GM23248 (cell line): ENCODE measurements around the gene PCNA. TPM values are rescaled to one million over a fixed set of nuclear protein-coding genes. Genes with fewer than 3 reads are reported as not detected.
"Not testable (repeated sequence)": the region's sequence is repeated elsewhere in the genome, so short reads cannot be mapped to it uniquely, and the experiment has no call there.

Experiments
- DNase-seq: peaks from one replicate; pipeline ENCODE4 v3.0.0-alpha.2; 2015
- H2AFZ ChIP-seq: fragments of 200-600 bp; sonication (generic); 2 replicates; pipeline ENCODE4 v1.6.1; 2016; ENCODE audit warnings: antibody characterized with exemption
- H3F3A ChIP-seq: fragments of 200-600 bp; sonication (generic); 2 replicates; pipeline ENCODE4 v1.6.1; 2016; ENCODE audit warnings: mild to moderate bottlenecking, antibody characterized with exemption, mixed run types; ENCODE audit not compliant: insufficient read depth
- H3K27ac ChIP-seq: fragments of 200-600 bp; sonication (generic); 2 replicates; pipeline ENCODE4 v1.5.1; 2016; ENCODE audit warnings: mild to moderate bottlenecking
- H3K27me3 ChIP-seq: fragments of 200-600 bp; sonication (generic); replicated peaks from 2 replicates; pipeline ENCODE4 v1.6.1; 2016; ENCODE audit warnings: mild to moderate bottlenecking; ENCODE audit not compliant: insufficient read depth
- H3K36me3 ChIP-seq: fragments of 200-600 bp; sonication (generic); 2 replicates; pipeline ENCODE4 v1.6.1; 2016; ENCODE audit warnings: low read depth, mild to moderate bottlenecking
- H3K4me1 ChIP-seq: fragments of 200-600 bp; sonication (generic); 2 replicates; pipeline ENCODE4 v1.6.1; 2016; ENCODE audit warnings: mild to moderate bottlenecking; ENCODE audit not compliant: insufficient read depth
- H3K4me2 ChIP-seq: fragments of 200-600 bp; sonication (generic); one replicate; pipeline ENCODE4 v1.6.1; 2016; ENCODE audit warnings: mild to moderate bottlenecking; ENCODE audit not compliant: unreplicated experiment
- H3K4me3 ChIP-seq: fragments of 200-600 bp; sonication (generic); 2 replicates; pipeline ENCODE4 v1.5.1; 2016; ENCODE audit warnings: mild to moderate bottlenecking
- H3K79me2 ChIP-seq: fragments of 200-600 bp; sonication (generic); 2 replicates; pipeline ENCODE4 v1.6.1; 2016; ENCODE audit warnings: mild to moderate bottlenecking; ENCODE audit not compliant: insufficient read depth
- H3K9ac ChIP-seq: fragments of 200-600 bp; sonication (generic); 2 replicates; pipeline ENCODE4 v1.6.1; 2016; ENCODE audit warnings: mild to moderate bottlenecking
- H3K9me2 ChIP-seq: fragments of 200-600 bp; sonication (generic); 2 replicates; pipeline ENCODE4 v1.6.1; 2016; ENCODE audit warnings: mixed run types, mild to moderate bottlenecking, moderate library complexity; ENCODE audit not compliant: insufficient read depth
- H3K9me3 ChIP-seq: fragments of 200-600 bp; sonication (generic); one replicate; pipeline ENCODE4 v1.6.1; 2017; ENCODE audit warnings: low read depth
- H4K20me1 ChIP-seq: fragments of 200-600 bp; sonication (generic); 2 replicates; pipeline ENCODE4 v1.6.0; 2016; ENCODE audit not compliant: insufficient read depth
- EZH2 ChIP-seq: fragments of 200-600 bp; sonication (generic); IDR thresholded peaks from 2 replicates; pipeline ENCODE4 v1.6.1; 2018; ENCODE audit warnings: antibody characterized with exemption, mild to moderate bottlenecking; ENCODE audit not compliant: insufficient read depth, poor library complexity, severe bottlenecking
- EZH2phosphoT487 ChIP-seq: fragments of 200-600 bp; sonication (generic); IDR thresholded peaks from 2 replicates; pipeline ENCODE4 v1.6.1; 2018; ENCODE audit warnings: antibody characterized with exemption, moderate library complexity, mild to moderate bottlenecking, low read depth; ENCODE audit not compliant: insufficient read depth
- WGBS, 2 experiments: methylation state at CpG; one replicate each; pipeline ENCODE4 v1.1.6; 2015 to 2017; ENCODE audit warnings: low lambda C conversion rate in 2 of 2, low coverage in 1 of 2; ENCODE audit errors: missing lambda C conversion rate in 2 of 2; 5-methylcytosine and 5-hydroxymethylcytosine counted together
- in situ Hi-C: fragments of 300-500 bp; cut with MboI; formaldehyde crosslinking; loops from 2 replicates; pipeline ENCODE4 v1.15.0; 2020
- polyA plus RNA-seq: library from polyadenylated mRNA; unstranded; fragments of >200 nt; fragmentation: Nextera tagmentation; extraction: Ambion mirVana; gene quantifications from 2 replicates; pipeline ENCODE4 v1.2.1, GENCODE V29; 2016
- total RNA-seq: library from RNA; depleted of rRNA; stranded (reverse); fragments of >200 nt; shearing (Covaris generic); gene quantifications from 2 replicates; pipeline ENCODE4 v1.2.3, GENCODE V29; 2014

PCNA gene
- total and polyA plus RNA-seq, 2 experiments from 2014 or later, result 84.8 to 116 TPM

DNA sequence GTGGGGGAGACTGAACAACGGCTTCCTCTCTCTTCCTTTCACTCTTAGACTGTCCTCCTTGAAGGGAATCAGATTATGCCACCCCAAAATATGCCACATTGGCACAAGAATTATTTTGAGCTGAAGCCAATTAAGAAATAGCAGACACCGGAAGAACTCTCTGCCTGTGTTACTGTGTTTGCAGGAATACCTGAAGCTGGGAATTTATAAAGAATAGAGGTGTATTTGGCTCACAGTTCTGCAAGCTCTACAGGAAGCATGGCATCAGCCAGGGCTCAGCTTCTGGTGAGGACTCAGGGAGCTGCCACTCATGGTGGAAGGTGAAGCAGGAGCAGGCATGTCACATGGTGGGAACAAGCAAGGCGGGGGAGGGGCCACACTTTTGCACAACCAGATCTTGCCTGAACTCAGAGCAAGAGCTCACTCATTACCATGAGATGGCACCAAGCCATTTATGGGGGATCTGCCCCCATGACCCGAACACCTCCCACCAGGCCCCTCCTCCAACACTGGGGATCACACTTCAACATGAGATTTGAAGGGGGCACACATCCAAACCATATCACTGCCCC is 46.0 kb downstream of the PCNA start:
- Histone ChIP-seq H3K9ac (peak overlapping the region; percentile 64), H3K79me2 (no peaks in the 10 kb centered on the region), H3K4me2 (peak overlapping the region; percentile 29), H3K36me3 (no peaks in the 10 kb centered on the region), H3K27ac (peak overlapping the region; percentile 67), H2AFZ (peak overlapping the region; percentile 61), H3F3A (0 out of 2 replicates have a peak, but pooled peaks cover under 1% of the 10 kb centered on the region), H4K20me1 (no peaks in the 10 kb centered on the region), H3K4me1 (peaks cover 12% of the 10 kb centered on the region), H3K9me2 (no peaks in the 10 kb centered on the region), H3K27me3 (no peaks in the 10 kb centered on the region), H3K9me3 (no peaks in the 10 kb centered on the region), H3K4me3 (no peak overlapping the region)
- DNase-seq, result peak; percentile 13
- 38 to 40% methylated on average over 4 of the region's 4 CpGs for WGBS, 2 experiments
- in situ Hi-C loops, result no loop called here
- TF ChIP-seq EZH2 (no peak), EZH2phosphoT487 (no peak)

DNA sequence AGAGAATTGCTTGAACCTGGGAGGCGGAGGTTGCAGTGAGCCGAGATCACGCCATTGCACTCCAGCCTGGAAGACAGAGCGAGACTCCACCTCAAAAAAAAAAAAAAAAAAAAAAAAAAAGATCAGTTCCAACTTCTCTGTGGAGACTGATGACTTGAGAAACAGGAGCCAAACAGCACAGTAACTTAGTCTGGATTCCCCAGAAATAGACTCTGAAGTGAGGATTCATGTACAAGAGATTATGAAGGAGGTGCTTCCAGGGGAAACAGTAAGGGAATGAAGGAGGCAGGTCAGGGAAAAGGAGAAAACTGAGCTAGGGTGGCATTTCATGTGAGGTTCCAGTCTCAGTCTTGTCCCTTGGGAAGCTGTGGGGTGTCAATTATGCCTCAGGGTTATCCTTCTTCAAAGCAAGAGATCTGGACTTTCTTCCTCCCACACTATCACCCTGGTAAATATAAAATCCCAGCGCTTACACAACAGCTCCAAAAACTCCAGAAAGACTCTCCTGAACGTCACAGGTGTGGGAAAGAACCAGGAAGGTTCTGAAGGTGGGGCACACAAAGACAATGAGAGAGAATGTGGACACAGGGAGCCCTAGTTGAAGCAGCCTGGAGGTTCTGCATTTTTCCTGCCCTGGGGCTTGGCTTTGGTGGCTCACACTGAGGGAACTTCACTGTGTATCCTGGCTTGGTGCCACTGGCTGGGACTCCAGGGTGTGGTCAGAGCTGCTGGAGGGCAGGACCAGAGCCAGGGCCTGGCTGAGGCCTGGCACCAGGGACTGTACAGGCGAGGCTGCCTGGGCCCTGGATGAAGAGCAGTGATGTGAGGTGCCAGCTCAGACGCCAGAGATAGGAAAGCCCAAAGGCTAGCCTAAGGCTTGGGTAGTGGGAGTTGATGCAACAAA is 46.8 kb downstream of the PCNA start:
- peak overlapping the region; percentile 67 for H3K27ac ChIP-seq
- H2AFZ ChIP-seq, result peak overlapping the region; percentile 61
- peaks cover 12% of the 10 kb centered on the region for H3K4me1 ChIP-seq
- H3K4me3 ChIP-seq, result no peak overlapping the region
- no peaks in the 10 kb centered on the region for H3K36me3 ChIP-seq
- H3K9me2 ChIP-seq, result no peaks in the 10 kb centered on the region
- H3K79me2 ChIP-seq, result no peaks in the 10 kb centered on the region
- H3K27me3 ChIP-seq, result no peaks in the 10 kb centered on the region
- peak overlapping the region; percentile 64 for H3K9ac ChIP-seq
- TF ChIP-seq EZH2phosphoT487, result no peak
- TF ChIP-seq EZH2, result no peak
- WGBS, 2 experiments, result 30 to 32% methylated on average over 7 to 8 of the region's 8 CpGs
- H4K20me1 ChIP-seq, result no peaks in the 10 kb centered on the region
- no peaks in the 10 kb centered on the region for H3F3A ChIP-seq
- H3K9me3 ChIP-seq, result no peaks in the 10 kb centered on the region
- H3K4me2 ChIP-seq, result peak overlapping the region; percentile 29
- in situ Hi-C loops, result no loop called here
- peak; percentile 92 for DNase-seq

DNA sequence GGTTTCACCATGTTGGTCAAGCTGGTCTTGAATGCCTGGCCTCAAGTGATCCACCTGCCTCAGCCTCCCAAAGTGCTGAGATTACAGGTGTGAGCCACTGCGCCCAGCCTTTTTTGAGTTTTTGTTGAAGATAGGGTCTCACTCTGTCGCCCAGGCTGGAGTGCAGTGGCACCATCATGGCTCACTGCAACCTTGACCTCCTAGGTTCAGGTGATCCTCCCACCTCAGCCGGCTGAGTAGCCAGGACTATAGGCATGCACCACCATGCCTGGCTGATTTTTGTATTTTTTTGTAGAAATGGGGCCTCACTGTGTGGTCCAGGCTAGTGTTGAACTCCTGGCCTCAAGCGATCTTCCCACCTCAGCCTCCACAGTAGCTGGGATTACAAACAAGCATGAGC is 47.8 kb downstream of the PCNA start:
- H3K27me3 ChIP-seq, H4K20me1 ChIP-seq, in situ Hi-C loops, H3K9me2 ChIP-seq, H3K36me3 ChIP-seq, H3K79me2 ChIP-seq, H3K27ac ChIP-seq, H2AFZ ChIP-seq, H3K4me2 ChIP-seq, H3K9me3 ChIP-seq, H3K4me3 ChIP-seq, DNase-seq, H3K9ac ChIP-seq, H3F3A ChIP-seq: not testable (repeated sequence)
- peaks cover 12% of the 10 kb centered on the region for H3K4me1 ChIP-seq
- 93 to 95% methylated on average over 4 of the region's 4 CpGs for WGBS, 2 experiments

DNA sequence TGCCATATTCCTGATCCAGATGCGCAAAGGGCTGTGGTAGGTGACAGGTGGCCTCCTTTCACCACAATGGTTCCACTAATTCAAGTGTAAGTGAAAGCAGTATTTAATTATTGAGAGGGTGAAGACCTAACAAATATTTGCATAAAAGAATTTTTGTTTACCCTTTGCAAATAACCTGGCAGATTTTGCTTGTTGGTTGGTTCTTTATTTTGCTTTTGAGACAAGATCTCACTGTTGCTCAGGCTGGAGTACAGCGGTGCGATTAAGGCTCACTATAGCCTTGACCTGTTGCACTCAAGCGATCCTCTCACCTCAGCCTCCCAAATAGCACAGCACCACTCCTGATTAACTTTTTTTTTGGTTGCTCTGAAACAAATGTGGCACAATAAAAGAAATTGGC is 49.2 kb downstream of the PCNA start:
- no peak overlapping the region for H3K9ac ChIP-seq
- H2AFZ ChIP-seq, result no peak overlapping the region
- H3K27me3 ChIP-seq, result no peaks in the 10 kb centered on the region
- no peaks in the 10 kb centered on the region for H3K79me2 ChIP-seq
- H3K9me3 ChIP-seq, result no peaks in the 10 kb centered on the region
- no peaks in the 10 kb centered on the region for H4K20me1 ChIP-seq
- in situ Hi-C loops, result no loop called here
- DNase-seq, result no peak
- no peak overlapping the region for H3K4me2 ChIP-seq
- H3K4me3 ChIP-seq, result no peak overlapping the region
- H3F3A ChIP-seq, result no peaks in the 10 kb centered on the region; the same call in 1 of the 2 replicates
- no peaks in the 10 kb centered on the region for H3K36me3 ChIP-seq
- H3K27ac ChIP-seq, result no peak overlapping the region
- TF ChIP-seq EZH2, result no peak
- no peak for TF ChIP-seq EZH2phosphoT487
- H3K9me2 ChIP-seq, result no peaks in the 10 kb centered on the region
- WGBS, 2 experiments, result 96 to 98% methylated on average over 4 of the region's 4 CpGs
- peaks cover 19% of the 10 kb centered on the region for H3K4me1 ChIP-seq
